Measurements from ENCODE around the gene MUC20.

- no peak for TF ChIP-seq CTCF (conservative IDR thresholded peaks at IDR 0.05 in 1 of 2, IDR thresholded peaks at IDR 0.05 in 1 of 2; ENCODE audit: low read depth in 1 of 2, low read length in 2 of 2)
- no peak for TF ChIP-seq EZH2 (IDR thresholded peaks at IDR 0.05; ENCODE audit: low read length, missing control alignments)
Observed at GRCh38 chr3:195732940-195733339, 12.2 kb downstream of the MUC20 start.
